ENCODE measurements around the gene BFAR.
"Not testable (repeated sequence)": the region's sequence is repeated elsewhere in the genome, so short reads cannot be mapped to it uniquely, and the experiment has no call there.

Gene BFAR

DNA sequence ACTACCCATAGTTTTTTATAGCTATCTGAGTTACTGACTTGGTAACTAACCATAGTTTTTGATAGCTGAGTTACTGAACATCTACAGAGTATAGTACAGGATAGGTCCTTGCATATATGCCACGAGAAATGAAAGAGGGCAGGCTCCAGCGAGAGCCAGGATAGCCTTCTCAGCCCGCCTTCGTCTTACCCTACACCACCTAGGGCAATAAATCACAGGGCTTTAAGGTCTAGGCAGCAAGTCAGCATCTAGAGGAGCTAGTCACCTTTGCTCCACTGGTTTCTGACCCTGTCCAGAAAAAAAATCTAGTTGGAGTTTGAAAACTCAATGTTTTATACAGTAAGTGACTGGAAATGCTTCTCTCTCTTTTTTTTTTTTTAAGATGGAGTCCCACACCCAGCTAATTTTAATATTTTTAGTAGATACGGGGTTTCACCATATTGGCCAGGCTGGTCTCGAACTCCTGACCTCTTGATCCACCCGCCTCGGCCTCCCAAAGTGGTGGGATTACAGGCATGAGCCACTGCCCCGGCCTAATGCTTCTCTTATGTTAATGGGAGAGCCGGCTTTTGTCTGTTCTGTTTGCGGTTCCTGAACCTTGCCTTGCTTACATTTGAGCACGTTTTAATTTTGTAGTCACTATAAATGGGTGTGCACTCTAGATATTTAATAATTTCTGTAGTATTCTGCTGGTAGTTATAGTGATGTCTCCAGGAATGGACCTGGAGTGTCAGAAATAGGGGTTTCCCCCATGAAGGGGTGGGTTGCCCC, 2.8 kb downstream of the BFAR start:
- no peak for DNase-seq (ENCODE audit: low spot score)

DNA sequence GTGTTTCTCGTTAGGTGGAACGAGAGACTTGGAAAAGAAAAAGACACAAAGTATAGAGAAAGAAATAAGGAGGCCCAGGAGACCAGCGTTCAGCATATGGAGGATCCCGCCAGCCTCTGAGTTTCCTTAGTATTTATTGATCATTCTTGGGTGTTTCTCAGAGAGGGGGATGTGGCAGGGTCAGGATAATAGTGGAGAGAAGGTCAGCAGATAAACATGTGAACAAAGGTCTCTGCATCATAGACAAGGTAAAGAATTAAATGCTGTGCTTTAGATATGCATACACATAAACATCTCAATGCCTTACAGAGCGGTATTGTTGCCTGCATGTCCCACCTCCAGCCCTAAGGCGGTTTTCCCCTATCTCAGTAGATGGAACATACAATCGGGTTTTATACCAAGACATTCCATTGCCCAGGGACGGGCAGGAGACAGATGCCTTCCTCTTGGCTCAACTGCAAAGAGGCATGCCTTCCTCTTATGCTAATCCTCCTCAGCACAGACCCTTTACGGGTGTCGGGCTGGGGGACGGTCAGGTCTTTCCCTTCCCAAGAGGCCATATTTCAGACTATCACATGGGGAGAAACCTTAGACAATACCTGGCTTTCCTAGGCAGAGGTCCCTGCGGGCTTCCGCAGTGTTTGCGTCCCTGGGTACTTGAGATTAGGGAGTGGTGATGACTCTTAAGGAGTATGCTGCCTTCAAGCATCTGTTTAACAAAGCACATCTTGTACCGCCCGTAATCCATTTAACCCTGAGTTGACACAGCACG, 3.6 kb downstream of the BFAR start:
- DNase-seq (ENCODE audit: low spot score), result not testable (repeated sequence)

DNA sequence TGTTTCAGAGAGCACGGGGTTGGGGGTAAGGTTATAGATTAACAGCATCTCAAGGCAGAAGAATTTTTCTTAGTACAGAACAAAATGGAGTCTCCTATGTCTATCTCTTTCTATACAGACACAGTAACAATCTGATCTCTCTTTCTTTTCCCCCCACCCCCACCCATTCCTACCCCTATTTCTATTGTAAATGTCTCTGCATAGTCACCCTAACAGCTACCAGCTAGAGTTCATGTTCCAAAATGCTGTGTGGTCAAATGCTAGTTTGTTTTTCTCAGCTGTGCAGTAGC, 4.1 kb downstream of the BFAR start:
- not testable (repeated sequence) for DNase-seq (ENCODE audit: low spot score)

DNA sequence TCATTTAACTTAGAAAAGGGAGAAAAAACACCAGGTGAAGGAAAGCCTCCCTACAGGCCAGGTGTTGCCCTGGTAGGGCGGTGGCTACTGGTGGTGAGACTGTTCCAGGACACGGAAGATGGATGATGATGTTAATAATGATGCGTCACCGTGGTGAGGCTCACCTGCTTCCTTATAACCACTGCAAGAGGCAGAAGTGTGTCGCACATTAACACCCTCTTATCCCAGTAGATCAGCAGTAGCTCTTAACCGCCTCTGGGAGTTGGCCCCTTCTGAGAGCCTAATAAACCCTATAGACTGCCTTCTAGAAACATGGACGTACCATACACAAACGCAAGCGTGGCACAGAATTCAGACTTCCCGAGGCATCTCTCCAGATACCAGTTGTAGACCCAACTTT, 7.8 kb downstream of the BFAR start:
- DNase-seq (ENCODE audit: low spot score), result no peak

DNA sequence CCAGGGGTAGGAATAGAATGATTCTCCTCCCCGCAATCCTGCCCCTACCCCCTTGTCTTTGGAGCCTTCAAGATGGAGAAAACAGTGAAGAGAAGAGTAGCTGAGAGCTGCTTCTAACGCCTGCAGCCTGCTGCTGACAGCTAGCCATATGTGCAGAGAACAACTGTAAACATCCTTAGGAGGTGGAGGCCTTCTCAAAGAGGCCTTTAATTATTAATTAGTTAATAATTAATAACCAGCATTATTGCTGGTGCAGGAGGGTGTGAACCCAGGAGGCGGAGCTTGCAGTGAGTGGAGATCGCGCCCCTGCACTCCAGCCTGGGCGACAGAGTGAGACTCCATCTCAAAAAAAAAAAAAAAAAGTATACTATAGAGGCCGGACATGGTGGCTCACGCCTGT, 8.5 kb downstream of the BFAR start:
- DNase-seq (ENCODE audit: low spot score), result no peak

DNA sequence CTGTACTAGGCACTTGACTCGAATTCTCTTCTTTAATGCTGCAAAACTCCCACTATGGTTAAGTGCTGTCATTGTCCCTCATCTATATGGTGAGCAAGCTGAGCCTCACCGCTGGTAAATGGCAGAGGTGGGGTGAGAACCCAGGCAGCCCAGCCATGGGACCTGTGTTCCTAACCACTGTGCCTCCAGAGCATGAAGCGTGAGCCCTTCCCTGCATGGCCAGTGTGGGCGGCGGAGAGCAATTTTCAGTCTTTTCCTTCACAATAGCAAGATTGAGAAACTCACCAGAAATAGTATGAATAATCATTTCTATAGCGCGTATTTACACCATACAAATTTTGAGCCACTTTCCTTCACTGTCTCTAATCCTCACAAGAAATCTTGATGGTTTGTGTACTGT, 9.2 kb downstream of the BFAR start:
- DNase-seq (ENCODE audit: low spot score), result no peak

DNA sequence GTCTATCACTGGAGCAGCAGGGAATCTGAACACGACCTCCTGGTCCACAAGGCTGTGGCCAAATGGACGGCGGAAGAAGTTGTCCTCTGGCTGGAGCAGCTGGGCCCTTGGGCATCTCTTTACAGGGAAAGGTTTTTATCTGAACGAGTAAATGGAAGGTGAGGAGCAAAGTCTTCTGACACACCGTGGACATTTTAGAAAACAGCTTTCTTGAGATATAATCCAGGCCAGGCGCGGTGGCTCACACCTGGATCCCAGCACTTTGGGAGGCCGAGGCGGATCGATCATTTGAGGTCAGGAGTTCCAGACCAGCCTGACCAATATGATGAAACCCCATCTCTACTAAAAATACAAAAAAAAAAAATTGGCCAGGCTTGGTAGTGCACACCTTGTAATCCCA, 17.1 kb downstream of the BFAR start:
- DNase-seq (ENCODE audit: low spot score), result no peak

DNA sequence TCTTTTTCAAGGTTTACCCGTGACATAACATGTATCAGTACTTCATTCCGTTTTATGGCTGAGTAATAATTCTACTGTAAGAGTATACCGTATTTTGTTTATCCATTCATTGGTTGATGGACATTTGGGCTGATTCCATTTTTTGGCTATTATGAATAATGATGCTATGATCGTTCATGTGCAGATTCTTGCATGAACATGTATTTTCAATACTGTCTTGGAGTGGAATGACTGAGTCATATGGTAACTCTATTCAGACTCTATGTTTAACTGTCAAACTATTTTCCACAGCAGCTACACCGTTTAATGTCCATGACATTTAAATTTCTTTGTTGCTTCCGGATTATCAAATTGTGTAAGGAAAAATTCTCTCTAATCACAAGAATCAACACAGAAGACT, 17.9 kb downstream of the BFAR start:
- DNase-seq (ENCODE audit: low spot score), result no peak

DNA sequence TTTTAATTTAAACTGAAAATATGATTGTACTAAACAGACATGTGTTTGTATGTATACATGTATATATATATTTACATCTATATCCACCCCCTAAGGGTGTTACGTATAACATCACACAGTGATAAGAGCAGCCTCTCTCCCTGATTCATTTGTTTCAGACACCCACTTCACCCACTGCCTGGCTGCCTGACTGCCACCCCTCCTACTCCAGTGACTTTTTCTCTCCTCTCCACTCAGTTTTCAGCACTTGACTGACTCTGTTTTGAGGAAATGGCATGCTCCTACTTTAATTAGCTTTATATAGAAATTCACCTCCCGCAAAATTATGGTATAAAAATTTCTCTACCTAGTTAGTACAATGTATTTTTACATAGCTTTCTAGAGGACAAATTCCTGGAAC, 20.0 kb downstream of the BFAR start:
- no peak for DNase-seq (ENCODE audit: low spot score)

DNA sequence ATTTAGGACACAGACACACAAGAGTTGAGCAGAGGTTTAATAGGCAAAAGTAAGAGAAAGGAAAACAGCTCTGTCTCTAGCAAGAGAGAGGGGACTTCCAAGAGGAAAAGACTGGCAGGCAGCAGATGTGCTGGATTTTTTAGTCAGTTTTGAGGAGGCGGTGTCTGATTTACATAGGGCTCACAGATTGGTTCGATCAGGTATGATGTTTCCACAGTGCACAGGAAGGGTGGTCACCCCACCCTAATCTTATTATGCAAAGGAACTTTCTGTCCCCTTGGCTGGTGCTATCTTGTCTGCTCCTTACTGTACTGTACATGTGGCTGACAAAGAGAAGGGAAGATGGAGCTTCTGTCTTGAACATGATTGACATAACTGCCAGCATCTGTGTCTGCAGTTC, 25.3 kb downstream of the BFAR start:
- no peak for DNase-seq (ENCODE audit: low spot score)

DNA sequence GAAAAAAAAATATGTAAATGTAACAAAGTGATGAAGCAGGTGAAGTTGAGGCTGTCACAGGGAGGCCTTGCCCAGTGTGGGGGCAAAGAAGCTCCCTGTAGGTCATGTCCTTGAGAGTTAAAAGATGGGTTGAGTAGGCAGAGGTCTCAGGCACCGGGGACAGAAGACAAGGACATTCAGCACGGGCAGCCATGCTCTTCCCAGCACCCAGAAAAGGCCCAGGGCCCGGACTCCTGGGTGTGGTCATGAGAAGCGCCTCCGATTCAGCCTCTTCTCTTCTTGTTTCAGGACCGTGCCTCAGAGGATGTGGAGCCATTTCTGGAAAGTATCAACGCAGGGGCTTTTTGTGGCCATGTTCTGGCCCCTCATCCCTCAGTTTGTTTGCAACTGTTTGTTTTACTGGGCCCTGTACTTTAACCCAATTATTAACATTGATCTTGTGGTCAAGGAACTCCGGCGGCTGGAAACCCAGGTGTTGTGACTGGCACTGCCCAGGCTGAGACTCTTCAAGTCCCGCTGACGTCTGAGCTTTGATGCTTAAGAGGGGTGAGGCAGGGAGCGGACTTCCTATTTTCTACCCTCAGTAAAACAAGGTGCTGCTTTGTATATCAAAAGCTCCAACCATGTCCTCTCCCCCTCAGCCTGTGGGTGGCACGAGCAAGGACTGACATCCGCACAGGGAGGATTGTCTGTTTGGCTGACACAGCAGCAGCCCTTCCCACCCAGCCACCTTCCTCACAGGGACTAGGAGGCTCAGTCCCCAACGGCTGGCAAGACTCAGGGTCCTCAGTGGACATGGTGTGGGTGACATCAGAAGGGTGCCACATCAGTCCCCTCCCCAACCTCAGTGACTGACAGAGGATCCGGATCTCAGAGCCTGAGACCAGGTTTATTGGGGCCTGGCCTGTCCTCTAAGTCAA, 34.9 kb downstream of the BFAR start:
- DNase-seq (ENCODE audit: low spot score), result no peak

DNA sequence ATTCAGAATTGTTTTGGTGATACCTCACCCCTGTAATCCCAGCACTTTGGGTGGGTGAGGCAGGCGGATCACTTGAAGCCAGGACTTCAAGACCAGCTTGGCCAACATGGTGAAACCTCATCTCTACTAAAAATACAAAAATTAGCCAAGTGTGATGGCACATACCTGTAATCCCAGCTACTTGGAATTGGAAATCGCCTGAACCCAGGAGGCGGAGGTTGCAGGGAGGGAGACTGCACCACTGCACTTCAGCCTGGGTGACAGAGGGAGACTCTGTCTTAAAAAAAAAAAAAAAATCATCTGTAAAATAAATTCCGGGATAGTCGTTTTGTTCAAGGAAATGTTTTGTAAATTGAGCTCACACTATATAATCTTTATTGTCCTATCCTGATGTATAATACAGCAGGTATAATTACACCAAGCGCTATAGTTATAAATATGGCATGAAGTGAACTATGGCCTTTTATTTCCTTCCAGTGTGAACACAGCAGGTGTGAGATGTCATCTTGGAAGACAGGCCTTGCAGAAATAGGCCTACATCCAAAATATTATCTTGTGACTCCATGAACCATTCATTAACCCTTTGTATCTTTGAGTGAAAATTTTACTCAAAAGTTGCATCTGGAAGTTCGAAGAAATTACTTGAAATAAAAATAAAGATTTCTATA, 35.9 kb downstream of the BFAR start:
- DNase-seq (ENCODE audit: low spot score), result no peak

DNA sequence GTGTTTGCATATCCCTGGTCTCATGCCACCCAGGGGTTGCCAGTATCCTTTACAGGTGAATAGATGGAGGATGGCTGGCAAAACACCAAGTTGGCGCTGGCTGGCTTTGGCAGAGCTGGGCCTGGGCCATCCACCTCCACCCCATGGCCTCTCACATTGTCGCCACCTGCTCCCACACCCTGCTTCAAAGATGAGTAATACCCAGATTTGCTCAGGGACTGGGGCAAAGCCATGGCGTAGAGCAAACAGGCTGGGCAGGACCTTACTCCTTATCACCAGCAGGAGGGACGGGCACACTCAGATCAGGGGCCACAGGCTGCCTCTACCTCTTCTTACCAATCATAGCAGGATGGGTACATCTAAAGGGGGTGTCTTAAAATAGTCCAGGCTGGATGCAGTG, 37.0 kb downstream of the BFAR start:
- DNase-seq (ENCODE audit: low spot score), result no peak

DNA sequence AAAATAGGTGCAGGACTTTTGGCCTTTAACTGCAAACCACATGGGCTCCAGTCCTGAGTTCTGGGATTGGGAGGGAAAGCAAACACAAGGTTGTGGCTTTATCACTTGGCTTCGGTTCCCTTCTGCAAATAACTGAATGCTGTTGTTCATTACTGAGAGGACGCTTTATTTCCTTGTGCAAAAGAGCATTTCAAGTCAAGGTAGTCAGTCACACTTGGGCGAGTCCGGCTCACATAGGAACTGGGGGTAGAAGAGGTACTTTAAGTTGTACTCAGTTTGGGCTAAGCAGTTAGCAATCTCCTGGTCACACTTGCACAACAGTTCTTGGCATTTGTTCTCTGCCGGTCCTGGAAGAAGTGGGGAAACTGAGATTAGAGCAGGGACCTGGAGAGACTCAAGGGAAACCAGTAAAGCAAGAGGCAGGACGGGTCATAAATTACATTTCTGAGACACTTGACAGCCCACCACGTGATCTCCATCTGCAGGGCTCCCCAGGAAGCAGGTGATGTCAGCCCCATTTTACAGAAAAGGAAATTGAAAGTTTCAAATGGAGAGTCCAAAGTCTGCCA, 39.7 kb downstream of the BFAR start:
- DNase-seq (ENCODE audit: low spot score), result no peak

DNA sequence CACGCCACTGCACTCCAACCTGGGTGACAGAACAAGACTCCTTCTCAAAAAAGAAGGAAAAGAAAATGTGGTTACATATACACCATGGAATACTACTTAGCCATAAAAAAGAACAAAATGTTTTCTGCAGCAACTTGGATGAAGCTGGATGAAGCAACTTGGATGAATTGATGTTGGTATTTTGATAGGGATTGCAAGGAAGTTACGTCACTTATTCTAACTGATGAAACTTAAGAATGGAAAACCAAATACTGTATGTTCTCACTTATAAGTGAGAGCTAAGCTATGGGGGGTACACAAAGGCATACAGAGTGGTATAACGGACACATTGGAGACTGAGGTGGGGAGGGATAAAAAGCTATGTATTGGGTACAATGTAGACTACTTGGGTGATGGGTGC, 43.9 kb downstream of the BFAR start:
- no peak for DNase-seq (ENCODE audit: low spot score)

DNA sequence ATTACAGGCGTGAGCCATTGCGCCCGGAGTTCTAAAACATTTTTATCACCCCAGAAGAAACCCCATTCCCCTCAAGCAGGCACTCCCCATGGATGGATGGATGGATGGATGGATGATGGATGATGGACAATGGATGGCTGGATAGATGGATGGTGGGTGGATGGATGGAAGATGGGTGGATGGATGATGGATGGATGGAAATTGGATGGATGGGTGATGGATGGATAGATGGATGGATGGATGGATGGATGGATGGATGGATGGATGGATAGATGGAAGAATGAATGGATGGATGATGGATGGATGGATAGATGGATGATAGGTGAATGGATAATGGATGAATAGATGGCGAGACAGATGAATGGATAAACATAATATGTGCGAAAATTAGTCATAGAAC, 44.9 kb downstream of the BFAR start:
- no peak for DNase-seq (ENCODE audit: low spot score)

DNA sequence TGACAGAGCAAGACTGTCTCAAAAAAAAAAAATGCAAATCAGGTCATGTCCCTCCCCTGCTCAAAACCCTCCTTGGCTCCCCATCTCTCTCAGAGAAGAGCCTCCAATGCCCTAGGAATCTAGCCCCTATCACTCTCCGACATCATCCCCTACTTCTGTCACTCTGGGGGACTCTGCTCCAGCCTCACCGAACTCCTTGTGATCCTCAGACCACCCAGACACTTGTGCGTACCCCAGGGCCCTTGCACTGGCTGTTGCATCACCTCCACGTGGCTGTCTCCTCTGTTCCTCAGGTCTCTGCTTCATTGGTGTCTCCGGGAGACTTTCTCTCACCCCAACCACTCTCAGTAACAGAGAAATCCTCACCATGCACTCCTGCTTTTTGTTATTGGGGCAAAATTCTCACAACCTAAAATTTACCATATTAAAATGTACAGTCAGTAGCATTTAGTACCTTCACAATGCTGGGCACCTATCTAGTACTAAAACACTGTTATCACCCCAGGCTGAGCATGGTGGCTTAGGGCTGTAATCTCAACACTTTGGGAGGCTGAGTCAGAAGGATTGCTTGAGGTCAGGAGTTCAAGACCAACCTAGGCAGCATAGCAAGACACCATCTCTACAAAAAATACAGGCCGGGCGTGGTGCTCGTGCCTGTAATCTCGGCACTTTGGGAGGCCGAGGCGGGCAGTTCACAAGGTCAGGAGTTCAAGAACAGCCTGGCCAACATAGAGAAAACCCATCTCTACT, 46.2 kb downstream of the BFAR start:
- DNase-seq (ENCODE audit: low spot score), result no peak

DNA sequence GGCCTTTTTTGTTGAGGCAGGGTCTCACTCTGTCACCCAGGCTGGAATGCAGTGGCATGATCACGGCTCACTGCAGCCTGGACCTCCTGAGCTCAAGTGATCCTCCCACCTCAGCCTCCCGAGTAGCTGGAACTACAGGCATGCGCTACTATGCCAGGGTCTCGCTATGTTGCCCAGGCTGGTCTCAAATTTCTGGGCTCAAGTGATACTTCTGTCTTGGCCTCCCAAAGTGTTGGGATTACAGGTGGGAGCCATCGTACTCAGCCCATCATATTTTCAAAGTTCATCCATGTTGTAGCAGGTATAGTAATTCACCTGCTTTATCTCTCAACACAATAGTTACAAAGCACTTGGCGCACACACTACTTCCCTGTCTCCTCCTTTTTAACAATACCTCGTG, 47.6 kb downstream of the BFAR start:
- not testable (repeated sequence) for DNase-seq (ENCODE audit: low spot score)

DNA sequence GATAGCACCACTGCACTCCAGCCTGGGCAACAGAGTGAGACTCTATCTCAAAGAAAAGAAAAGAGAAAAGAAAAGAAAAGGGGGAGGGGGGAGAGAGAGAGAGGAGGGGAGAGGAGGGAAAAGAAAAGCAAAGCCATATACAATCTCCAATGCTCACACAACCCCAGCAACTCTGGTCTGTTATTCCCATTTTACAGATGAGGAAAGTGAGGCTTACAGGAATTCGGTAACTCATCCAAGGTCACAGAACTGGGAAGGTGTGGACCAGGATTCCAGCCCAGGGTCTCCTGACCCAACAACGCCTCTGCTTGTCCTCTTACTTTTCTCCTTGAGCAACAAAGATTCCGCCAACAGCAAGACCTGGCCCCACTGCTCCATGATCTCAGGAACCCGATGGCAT, 48.4 kb downstream of the BFAR start:
- DNase-seq (ENCODE audit: low spot score), result no peak

DNA sequence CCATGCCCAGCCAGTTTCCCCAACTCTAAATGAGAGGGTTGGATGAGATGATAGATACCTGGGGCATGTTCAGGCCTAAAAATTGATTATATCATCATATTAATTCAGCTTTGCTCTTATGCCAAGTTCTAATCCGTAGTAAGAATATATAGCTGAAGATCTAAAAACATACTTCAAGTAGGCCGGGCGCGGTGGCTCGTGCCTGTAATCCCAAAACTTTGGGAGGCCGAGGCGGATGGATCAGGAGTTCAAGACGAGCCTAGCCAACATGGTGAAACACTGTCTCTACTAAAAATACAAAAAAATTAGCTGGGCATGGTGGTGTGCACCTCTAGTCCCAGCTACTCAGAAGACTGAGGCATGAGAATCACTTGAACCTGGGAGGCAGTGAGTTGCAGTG, 49.4 kb downstream of the BFAR start:
- no peak for DNase-seq (ENCODE audit: low spot score)

Measured in kidney capillary endothelial cell (primary cell).